HG03064 (cell line): ENCODE data around the gene EML6.
"Not testable (repeated sequence)": the region's sequence is repeated elsewhere in the genome, so short reads cannot be mapped to it uniquely, and the experiment has no call there.

Experiments used
- ATAC-seq: cut with Tn5 transposase; IDR thresholded peaks from one replicate; pipeline ENCODE4 v1.9.1; 2021; ENCODE audit warnings: low read depth; ENCODE audit not compliant: unreplicated experiment

EML6 gene

GRCh38 chr2:54979321-54980044 lies 256.0 kb downstream of the EML6 start:
- no peak for ATAC-seq

GRCh38 chr2:54981385-54981784 lies 257.9 kb downstream of the EML6 start:
- ATAC-seq = no peak

GRCh38 chr2:54983345-54984220 lies 260.1 kb downstream of the EML6 start:
- ATAC-seq = no peak

- ATAC-seq = no peak
Measured at GRCh38 chr2:54984476-54984875, 261.0 kb downstream of the EML6 start.

DNA sequence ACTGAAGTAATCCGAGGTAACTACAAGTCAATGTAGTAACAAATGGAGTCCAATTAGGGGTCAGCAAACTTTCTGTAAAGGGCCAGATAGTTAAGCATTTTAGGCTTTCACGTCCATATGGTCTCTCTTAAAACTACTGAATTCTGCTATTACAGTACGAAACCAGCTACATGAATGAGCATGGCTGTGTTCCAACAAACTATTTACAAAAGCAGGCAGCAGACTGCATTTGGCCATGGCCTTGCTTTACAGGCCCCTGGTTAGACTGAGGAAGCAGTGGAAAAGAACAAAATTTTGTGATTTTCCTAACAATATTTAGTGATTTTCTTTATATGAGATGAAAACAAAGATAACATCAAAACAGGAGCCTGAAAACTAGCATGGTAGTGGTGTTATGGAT lies 262.8 kb downstream of the EML6 start:
- ATAC-seq = no peak

DNA sequence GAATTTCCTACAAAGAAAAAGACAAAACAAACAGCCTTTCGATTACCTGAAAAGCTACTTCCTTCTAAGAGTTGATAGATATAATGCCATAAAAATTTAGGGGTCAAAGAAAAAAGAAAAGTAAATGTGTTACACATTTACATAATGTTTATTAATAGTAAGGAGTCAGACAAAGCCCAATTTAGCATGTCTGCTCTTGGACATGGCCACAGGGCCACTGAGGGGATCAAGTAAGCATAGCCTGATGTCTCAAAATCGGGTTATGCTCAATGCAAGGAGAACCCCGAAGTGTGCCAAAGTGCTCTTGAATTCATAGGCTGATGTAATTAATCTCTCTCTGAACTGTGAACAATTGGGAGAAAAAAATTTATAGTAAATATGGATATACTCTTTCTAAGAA lies 265.1 kb downstream of the EML6 start:
- no peak for ATAC-seq

- not testable (repeated sequence) for ATAC-seq
Measured at GRCh38 chr2:54990694-54991093, 267.2 kb downstream of the EML6 start.

DNA sequence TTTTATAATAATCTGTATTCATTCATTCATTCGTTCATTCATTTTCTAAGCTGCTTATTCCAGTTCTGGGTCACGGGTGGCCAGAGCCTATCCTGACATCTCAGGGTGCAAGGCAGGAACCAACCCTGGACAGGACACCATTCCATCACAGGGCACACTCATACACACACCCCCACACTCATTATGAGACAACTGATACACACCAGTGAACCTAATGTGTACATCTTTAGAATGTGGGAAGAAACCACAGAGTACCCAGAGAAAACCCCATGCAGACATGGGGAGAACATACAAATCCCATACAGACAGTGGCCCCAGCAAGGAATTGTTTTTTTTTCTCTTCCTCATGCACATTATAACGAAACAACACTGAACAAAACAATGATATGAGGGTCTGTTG lies 272.1 kb downstream of the EML6 start:
- no peak for ATAC-seq

DNA sequence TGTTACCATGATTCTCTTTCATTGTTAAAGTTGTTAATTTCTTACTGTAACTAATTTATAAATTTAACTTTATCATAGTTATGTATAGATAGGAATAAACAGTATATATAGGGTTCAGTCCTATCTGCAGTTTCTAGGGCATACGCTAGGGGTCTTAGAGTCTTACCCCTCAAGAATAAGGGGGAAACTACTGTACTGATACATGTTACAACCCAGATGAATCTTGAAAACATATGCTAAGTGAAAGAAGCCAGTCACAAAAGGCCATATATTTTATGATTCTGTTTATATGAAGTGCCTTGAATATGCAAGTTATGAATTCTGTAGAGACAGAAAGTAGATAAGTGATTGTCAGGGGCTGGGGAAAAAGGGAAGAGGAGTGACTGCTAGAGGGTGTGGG lies 274.4 kb downstream of the EML6 start:
- no peak for ATAC-seq

DNA sequence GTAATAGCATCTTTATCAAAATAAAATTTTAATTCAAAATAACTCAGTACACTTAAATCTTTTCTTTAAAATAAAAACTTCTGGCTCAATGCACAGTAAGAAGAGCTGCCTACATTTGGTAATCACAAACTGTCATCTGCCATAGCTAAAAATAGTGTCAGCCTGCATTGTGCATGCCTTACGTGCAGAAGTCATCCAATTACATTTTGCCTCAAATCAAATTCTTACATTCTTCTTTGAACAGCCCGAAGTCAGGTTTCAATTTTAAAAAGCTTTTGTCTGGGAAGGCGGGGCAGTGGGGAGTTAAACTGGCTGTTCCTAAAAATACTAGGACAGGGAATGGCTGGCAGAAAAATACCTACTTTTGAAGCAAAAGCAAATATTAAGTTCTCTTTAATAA lies 275.7 kb downstream of the EML6 start:
- no peak for ATAC-seq

DNA sequence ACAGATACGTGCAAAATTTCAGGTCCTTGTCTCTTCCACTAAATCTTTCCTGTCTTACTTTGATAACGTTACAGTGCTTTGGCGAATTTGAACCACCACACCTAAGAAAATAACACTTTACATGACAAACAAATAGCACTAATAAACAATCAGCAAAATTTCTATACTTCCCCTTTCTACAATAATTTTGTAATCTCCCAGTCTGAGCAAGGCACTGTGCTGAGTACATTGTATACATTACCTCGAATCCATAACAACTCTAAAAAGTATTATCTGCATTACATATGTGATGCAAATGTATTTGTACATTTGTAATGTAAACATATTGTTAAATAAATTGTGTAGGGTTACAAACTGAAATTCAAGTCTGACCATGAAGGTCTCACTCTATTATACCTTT lies 276.9 kb downstream of the EML6 start:
- ATAC-seq = no peak

GRCh38 chr2:55001716-55002115 lies 278.3 kb downstream of the EML6 start:
- ATAC-seq = no peak

DNA sequence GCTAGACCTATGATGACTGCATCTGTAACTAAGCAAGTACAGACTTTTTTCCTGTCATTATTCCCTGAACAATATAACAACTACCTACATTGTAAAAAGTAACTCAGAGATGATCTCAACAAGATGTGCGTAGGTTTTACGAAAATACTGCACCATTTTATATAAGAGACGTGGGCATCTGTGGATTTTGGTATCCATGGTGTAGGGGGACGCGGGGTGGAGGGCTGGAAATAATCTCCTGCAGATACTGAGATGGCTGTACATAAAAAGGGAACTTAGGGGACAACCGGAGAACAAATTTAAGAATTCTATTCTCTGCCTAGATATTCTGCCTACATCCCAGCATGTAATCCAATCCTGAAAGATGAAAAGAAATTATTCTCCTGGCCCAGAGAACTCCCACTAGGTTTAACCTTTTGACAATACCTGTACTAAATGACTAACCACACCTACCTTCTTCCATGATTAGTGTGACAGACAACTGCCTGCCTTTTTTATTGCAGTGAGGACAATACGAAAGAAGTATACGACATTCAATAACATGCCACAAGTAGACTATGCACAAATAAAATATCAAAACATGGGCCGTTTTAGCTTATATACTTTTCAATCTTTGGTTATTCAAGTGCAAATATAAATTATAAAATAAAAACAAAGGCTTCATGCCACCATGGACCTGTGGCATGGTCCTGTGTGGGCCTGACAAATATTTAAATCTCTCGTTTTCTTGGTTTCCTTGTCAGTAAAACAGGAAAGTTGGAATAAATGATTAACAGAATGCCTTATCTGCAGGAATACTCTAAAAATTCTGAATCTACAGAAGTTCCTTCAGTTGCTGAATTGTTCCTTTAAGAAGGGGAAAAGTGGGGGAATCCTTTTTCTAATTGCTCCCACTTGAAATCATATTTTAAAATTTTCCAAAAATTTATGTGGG lies 280.5 kb downstream of the EML6 start:
- no peak for ATAC-seq

DNA sequence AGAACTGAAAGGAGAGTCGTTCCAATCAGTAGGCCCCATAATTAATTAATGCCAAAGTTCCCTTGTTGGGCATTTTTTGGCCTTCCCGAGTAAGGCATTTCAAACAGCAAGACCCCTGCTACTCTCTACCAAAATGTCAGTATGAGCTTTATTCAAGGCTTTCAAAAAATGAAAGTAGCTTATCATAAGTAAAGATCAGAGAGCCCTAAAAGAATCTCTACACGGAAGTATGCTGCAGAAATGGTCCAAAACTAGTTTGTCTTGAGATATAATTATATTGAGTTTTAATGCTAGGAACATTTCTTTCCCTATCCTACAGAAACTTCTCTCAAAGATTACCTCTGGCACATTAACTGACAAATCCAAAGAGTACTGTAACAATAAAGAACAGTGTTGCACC lies 282.8 kb downstream of the EML6 start:
- no peak for ATAC-seq

DNA sequence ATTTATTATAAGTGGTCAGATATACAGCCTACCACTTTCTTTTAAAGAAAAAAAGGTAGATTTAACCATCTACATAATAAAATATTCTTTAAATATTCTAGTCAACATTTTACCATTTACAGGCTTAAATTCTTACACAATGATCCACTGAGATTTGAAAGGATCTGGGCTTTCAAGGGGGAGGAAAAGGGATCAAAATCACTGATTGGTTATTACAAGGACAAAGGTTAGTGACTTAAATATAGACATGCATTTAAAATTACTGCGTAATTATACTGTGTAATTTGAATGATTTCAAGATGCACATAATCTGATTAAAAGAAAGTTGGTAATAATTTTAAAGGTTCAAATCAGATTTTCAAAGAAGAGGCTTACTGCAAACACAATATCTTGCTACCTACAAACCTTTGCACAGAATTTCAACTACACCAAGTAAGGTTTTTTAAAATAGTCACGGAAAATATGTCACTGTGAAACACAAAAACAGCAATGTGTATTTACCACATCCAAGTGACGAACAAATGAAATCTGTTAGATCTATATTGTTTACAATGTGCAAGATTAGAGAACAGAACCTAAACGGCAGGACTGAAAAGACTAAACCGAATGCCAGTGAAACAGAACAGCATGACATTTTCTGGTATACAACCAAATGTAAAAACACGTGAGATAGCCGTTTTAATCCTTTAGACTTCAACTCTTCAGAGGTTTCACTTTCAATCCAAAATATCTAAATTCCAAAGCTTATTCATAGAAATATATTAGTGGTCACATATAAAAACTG lies 286.0 kb downstream of the EML6 start:
- peak; percentile 13 for ATAC-seq

- peak; percentile 79 for ATAC-seq
Measured at GRCh38 chr2:55010149-55010591, 286.7 kb downstream of the EML6 start.

DNA sequence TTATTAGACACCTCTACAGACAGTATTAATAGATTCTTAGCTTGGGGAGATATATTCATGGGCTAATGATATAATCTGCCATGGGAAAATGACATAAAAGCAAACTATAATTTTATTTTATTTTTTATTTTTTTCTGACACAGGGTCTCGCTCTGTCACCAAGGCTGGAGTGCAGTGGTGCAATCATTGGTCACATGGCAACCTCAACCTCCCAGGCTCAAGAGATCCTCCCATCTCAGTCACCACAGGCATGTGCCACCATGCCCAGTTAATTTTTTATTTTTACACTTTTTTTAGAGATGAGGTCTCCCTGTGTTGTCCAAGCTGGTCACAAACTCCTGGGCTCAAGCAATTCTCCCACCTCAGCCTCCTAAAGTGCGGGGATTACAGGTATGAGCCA lies 287.5 kb downstream of the EML6 start:
- no peak for ATAC-seq

DNA sequence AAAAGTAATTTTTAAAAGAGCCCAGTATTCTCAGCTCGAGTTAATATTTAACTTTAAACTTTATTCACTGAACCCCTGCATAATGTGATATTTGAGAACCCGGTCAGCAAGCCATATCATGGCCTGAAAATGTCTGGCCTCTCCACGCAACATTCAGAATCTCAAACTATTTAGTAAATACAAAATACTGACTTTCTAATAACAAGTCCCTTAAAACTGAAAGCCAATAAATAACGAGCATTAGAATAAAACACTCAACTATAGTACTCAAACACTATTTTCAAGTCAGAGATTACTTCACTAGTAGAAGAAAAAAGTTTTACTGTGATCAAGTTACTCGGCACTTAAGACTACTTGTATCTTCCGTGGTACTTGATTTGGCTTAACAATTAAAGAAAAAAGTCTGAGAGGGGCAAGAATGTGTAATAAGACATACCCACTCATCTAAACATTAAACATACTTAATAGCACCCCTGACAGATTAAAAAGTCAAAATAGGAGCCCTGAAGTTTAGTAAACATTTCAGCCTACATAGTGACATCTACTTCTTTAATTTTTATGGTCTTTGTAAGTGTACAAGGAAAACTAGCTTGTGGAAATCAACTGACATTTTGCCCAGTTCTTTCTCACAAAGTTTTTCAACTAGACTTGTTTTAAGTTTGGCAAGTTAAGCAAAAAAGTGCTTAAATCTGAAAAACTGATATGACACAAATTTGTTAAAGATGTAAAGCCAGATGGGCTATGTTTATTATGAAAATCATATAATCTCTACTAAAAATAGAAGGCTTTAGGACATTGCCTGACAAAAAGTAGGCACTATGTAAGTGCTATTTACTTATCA lies 288.6 kb downstream of the EML6 start:
- ATAC-seq = no peak
